MM.1S (cell line): Measurements from ENCODE around the gene PAX9.

Experiments
- DNase-seq: peaks from one replicate; pipeline ENCODE4 v3.0.0-alpha.2; 2015
- H2AFZ ChIP-seq: fragments of 300-600 bp; sonication (generic); 2 replicates; pipeline ENCODE4 v1.6.0; 2016; ENCODE audit warnings: antibody characterized with exemption, low read length
- H3F3A ChIP-seq: fragments of 300-600 bp; sonication (generic); 2 replicates; pipeline ENCODE4 v1.6.1; 2016; ENCODE audit warnings: mild to moderate bottlenecking, antibody characterized with exemption, low read length, moderate library complexity, mixed read lengths; ENCODE audit not compliant: insufficient read depth
- H3K27ac ChIP-seq: fragments of 300-600 bp; sonication (generic); 2 replicates; pipeline ENCODE4 v1.5.1; 2016; ENCODE audit warnings: mild to moderate bottlenecking, low read length
- H3K27me3 ChIP-seq: fragments of 300-600 bp; sonication (generic); replicated peaks from 2 replicates; pipeline ENCODE4 v1.6.0; 2016; ENCODE audit warnings: low read length; ENCODE audit not compliant: insufficient read depth
- H3K36me3 ChIP-seq: fragments of 300-600 bp; sonication (generic); replicated peaks from 2 replicates; pipeline ENCODE4 v1.6.1; 2016; ENCODE audit warnings: mild to moderate bottlenecking, low read length, mixed read lengths; ENCODE audit not compliant: insufficient read depth
- H3K4me1 ChIP-seq: fragments of 300-600 bp; sonication (generic); 2 replicates; pipeline ENCODE4 v1.6.1; 2016; ENCODE audit warnings: low read length, mixed read lengths
- H3K4me2 ChIP-seq: fragments of 300-600 bp; sonication (generic); 2 replicates; pipeline ENCODE4 v1.6.0; 2016; ENCODE audit warnings: low read depth, low read length
- H3K4me3 ChIP-seq: fragments of 300-600 bp; sonication (generic); 2 replicates; pipeline ENCODE4 v1.5.1; 2016; ENCODE audit warnings: low read length, mixed read lengths
- H3K79me2 ChIP-seq: fragments of 300-600 bp; sonication (generic); 2 replicates; pipeline ENCODE4 v1.6.1; 2016; ENCODE audit warnings: mixed run types, low read length, mixed read lengths
- H3K9ac ChIP-seq: fragments of 300-600 bp; sonication (generic); 2 replicates; pipeline ENCODE4 v1.6.1; 2016; ENCODE audit warnings: low read length, mixed read lengths
- H3K9me2 ChIP-seq: fragments of 300-600 bp; sonication (generic); replicated peaks from 2 replicates; pipeline ENCODE4 v1.6.1; 2016; ENCODE audit warnings: mild to moderate bottlenecking, low read length, mixed read lengths; ENCODE audit not compliant: insufficient read depth
- H3K9me3 ChIP-seq: fragments of 300-600 bp; sonication (generic); replicated peaks from 2 replicates; pipeline ENCODE4 v1.6.1; 2016; ENCODE audit warnings: mild to moderate bottlenecking, low read length, mixed read lengths; ENCODE audit not compliant: insufficient read depth
- H4K20me1 ChIP-seq: fragments of 300-600 bp; sonication (generic); 2 replicates; pipeline ENCODE4 v1.6.1; 2016; ENCODE audit warnings: mild to moderate bottlenecking, low read length, moderate library complexity, mixed read lengths; ENCODE audit not compliant: insufficient read depth
- CTCF ChIP-seq: fragments of 300-600 bp; sonication (generic); IDR thresholded peaks from 2 replicates; pipeline ENCODE4 v1.5.1; 2016; ENCODE audit warnings: antibody characterized with exemption, low read length, mixed read lengths
- EZH2 ChIP-seq: fragments of 300-600 bp; sonication (generic); optimal IDR thresholded peaks from 2 replicates; pipeline ENCODE3; 2017; ENCODE audit warnings: low read depth, mild to moderate bottlenecking, antibody characterized with exemption, low read length, mixed read lengths
- EZH2phosphoT487 ChIP-seq: fragments of 300-600 bp; sonication (generic); IDR thresholded peaks from 2 replicates; pipeline ENCODE4 v1.6.1; 2018; ENCODE audit warnings: antibody characterized with exemption, low read length

The PAX9 gene

GRCh38 chr14:36719823-36720222 lies 58.2 kb downstream of the PAX9 start:
- Histone ChIP-seq H3F3A (no peaks in the 10 kb centered on the region), H3K4me3 (no peak overlapping the region), H3K9me2 (no peaks in the 10 kb centered on the region), H3K9ac (no peak overlapping the region), H2AFZ (no peak overlapping the region), H3K9me3 (no peaks in the 10 kb centered on the region), H3K36me3 (no peaks in the 10 kb centered on the region), H3K27ac (no peak overlapping the region), H4K20me1 (no peaks in the 10 kb centered on the region), H3K79me2 (no peaks in the 10 kb centered on the region), H3K4me1 (no peaks in the 10 kb centered on the region), H3K27me3 (no peaks in the 10 kb centered on the region), H3K4me2 (no peak overlapping the region)
- no peak for TF ChIP-seq EZH2phosphoT487
- no peak for TF ChIP-seq EZH2
- TF ChIP-seq CTCF: no peak
- DNase-seq: no peak

- Histone ChIP-seq H3K27ac (no peak overlapping the region), H4K20me1 (no peaks in the 10 kb centered on the region), H3K9me2 (no peaks in the 10 kb centered on the region), H3K36me3 (no peaks in the 10 kb centered on the region), H3K4me3 (no peak overlapping the region), H3F3A (no peaks in the 10 kb centered on the region), H3K27me3 (no peaks in the 10 kb centered on the region), H3K9ac (no peak overlapping the region), H3K9me3 (no peaks in the 10 kb centered on the region), H2AFZ (no peak overlapping the region), H3K4me1 (no peaks in the 10 kb centered on the region), H3K4me2 (no peak overlapping the region), H3K79me2 (no peaks in the 10 kb centered on the region)
- TF ChIP-seq CTCF: no peak
- no peak for TF ChIP-seq EZH2phosphoT487
- TF ChIP-seq EZH2: no peak
- DNase-seq: no peak
Measured at GRCh38 chr14:36720657-36721056, 59.0 kb downstream of the PAX9 start.

DNA sequence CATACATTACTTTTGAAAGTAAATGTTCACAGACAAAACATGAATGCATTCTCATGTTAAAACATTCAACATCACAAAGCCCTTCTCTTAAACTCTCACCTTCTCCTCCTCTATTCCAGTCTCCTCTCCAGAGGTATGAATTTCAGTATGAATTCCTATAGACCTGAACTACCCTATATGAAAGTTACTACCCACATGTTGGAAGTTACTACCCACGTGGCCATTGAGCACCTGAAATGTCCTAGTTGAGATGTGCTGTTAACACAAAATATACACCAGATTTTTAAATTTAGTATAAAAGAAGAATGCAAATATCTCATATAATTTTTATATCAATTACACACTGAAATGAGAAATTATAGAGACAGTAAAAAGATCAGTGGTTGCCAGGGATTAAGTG lies 60.2 kb downstream of the PAX9 start:
- H3F3A ChIP-seq: no peaks in the 10 kb centered on the region
- no peaks in the 10 kb centered on the region for H3K36me3 ChIP-seq
- H3K27me3 ChIP-seq: no peaks in the 10 kb centered on the region
- no peak overlapping the region for H3K9ac ChIP-seq
- no peak overlapping the region for H3K4me2 ChIP-seq
- H2AFZ ChIP-seq: no peak overlapping the region
- no peaks in the 10 kb centered on the region for H3K9me3 ChIP-seq
- DNase-seq: no peak
- no peak overlapping the region for H3K4me3 ChIP-seq
- H3K4me1 ChIP-seq: no peaks in the 10 kb centered on the region
- no peak overlapping the region for H3K27ac ChIP-seq
- no peaks in the 10 kb centered on the region for H3K79me2 ChIP-seq
- TF ChIP-seq EZH2phosphoT487 (no peak), EZH2 (no peak), CTCF (no peak)
- no peaks in the 10 kb centered on the region for H3K9me2 ChIP-seq
- H4K20me1 ChIP-seq: no peaks in the 10 kb centered on the region

DNA sequence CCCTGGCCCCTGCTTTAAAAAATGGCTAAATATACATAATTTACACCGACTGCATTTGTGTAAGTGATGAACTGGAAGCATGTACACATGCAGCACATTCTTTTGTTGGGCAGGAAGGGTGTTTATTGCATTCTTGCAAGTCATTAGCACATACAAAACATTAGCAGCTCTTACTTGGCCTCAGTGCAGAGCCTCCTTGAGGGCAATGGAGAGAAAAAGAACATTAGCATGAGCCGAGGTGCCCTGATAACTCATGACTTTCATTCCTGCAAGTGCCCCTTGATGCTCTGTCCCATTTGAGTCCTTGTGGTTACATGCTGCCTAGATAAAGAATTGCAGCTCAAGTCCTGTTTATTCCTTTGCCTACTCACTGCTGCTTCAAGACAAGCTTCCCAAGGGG lies 61.9 kb downstream of the PAX9 start:
- H3F3A ChIP-seq: no peaks in the 10 kb centered on the region
- DNase-seq: no peak
- no peaks in the 10 kb centered on the region for H3K36me3 ChIP-seq
- no peak overlapping the region for H3K9ac ChIP-seq
- H3K4me3 ChIP-seq: no peak overlapping the region
- TF ChIP-seq EZH2phosphoT487: no peak
- TF ChIP-seq EZH2: no peak
- TF ChIP-seq CTCF: no peak
- no peak overlapping the region for H3K4me2 ChIP-seq
- no peaks in the 10 kb centered on the region for H3K9me2 ChIP-seq
- H3K9me3 ChIP-seq: no peaks in the 10 kb centered on the region
- no peak overlapping the region for H2AFZ ChIP-seq
- no peaks in the 10 kb centered on the region for H3K79me2 ChIP-seq
- no peaks in the 10 kb centered on the region for H4K20me1 ChIP-seq
- no peaks in the 10 kb centered on the region for H3K27me3 ChIP-seq
- no peak overlapping the region for H3K27ac ChIP-seq
- H3K4me1 ChIP-seq: no peaks in the 10 kb centered on the region
